Loucy (cell line): ENCODE data around the gene CTU1.

Experiments
- H2AFZ ChIP-seq: fragments of 200-600 bp; sonication (generic); 2 replicates; pipeline ENCODE4 v1.6.0; 2016; ENCODE audit warnings: antibody characterized with exemption, mild to moderate bottlenecking, low read length, moderate library complexity
- H3F3A ChIP-seq: fragments of 200-600 bp; 2 replicates; pipeline ENCODE4 v1.6.0; 2016; ENCODE audit warnings: antibody characterized with exemption, low read depth, mild to moderate bottlenecking
- H3K27me3 ChIP-seq: fragments of 200-600 bp; sonication (generic); 2 replicates; pipeline ENCODE4 v1.6.1; 2014; ENCODE audit warnings: low read length, mild to moderate bottlenecking; ENCODE audit not compliant: insufficient read depth, poor library complexity, severe bottlenecking
- H3K36me3 ChIP-seq: fragments of 200-600 bp; sonication (generic); 2 replicates; pipeline ENCODE4 v1.6.1; 2016; ENCODE audit warnings: low read length; ENCODE audit not compliant: insufficient read depth
- H3K4me1 ChIP-seq: fragments of 200-600 bp; sonication (generic); 2 replicates; pipeline ENCODE4 v1.5.1; 2014; ENCODE audit warnings: low read length, mild to moderate bottlenecking; ENCODE audit not compliant: insufficient read depth, poor library complexity, severe bottlenecking
- H3K4me2 ChIP-seq: fragments of 200-600 bp; sonication (generic); 2 replicates; pipeline ENCODE4 v1.6.0; 2014; ENCODE audit warnings: antibody characterized with exemption, low read length, low read depth, mild to moderate bottlenecking; ENCODE audit not compliant: poor library complexity, severe bottlenecking
- H3K4me3 ChIP-seq: fragments of 200-600 bp; sonication (generic); 2 replicates; pipeline ENCODE4 v1.5.1; 2014; ENCODE audit warnings: low read length, mild to moderate bottlenecking, mixed read lengths; ENCODE audit not compliant: poor library complexity, severe bottlenecking
- H3K79me2 ChIP-seq: fragments of 200-600 bp; sonication (generic); 2 replicates; pipeline ENCODE4 v1.6.1; 2014; ENCODE audit warnings: low read length; ENCODE audit not compliant: insufficient read depth
- H3K9ac ChIP-seq: fragments of 200-600 bp; sonication (generic); 2 replicates; pipeline ENCODE4 v1.6.0; 2014; ENCODE audit warnings: mild to moderate bottlenecking, low read depth, low read length, moderate library complexity; ENCODE audit not compliant: poor library complexity, severe bottlenecking
- H3K9me2 ChIP-seq: fragments of 200-600 bp; sonication (generic); replicated peaks from 2 replicates; pipeline ENCODE4 v1.6.1; 2016; ENCODE audit warnings: low read depth, low read length, mixed read lengths
- H3K9me3 ChIP-seq: fragments of 200-600 bp; sonication (generic); 2 replicates; pipeline ENCODE4 v1.6.1; 2014; ENCODE audit warnings: mild to moderate bottlenecking, antibody characterized with exemption, low read length, low read depth; ENCODE audit not compliant: insufficient read depth
- H4K20me1 ChIP-seq: fragments of 200-600 bp; sonication (generic); 2 replicates; pipeline ENCODE4 v1.6.0; 2014; ENCODE audit warnings: antibody characterized with exemption, low read length, mild to moderate bottlenecking; ENCODE audit not compliant: insufficient read depth, poor library complexity, severe bottlenecking
- EZH2phosphoT487 ChIP-seq: fragments of 200-600 bp; IDR thresholded peaks from 2 replicates; pipeline ENCODE4 v1.6.1; 2018; ENCODE audit warnings: antibody characterized with exemption, mild to moderate bottlenecking, moderate library complexity, borderline replicate concordance
- TF ChIP-seq, protein P1 (sequence below): fragments of 200-600 bp; sonication (generic); conservative IDR thresholded peaks from 2 replicates; pipeline ENCODE4 v1.5.1; 2014; ENCODE audit warnings: mild to moderate bottlenecking, antibody characterized with exemption, low read length

The CTU1 gene

DNA sequence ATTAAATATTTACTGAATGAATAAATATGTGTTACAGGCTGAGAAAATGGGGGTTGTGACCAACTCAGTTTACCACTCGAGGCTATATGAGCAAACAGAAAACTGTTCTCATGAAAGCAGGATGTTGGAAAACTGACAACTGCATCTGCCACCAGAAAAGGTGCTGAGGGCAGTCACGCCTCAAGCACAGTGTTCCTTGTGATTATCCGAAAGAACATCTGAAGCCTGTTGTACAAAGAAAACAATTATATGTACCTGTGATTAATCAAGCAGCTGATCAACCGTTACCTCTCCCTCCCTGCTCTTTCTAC, 37.2 kb downstream of the CTU1 start:
- Histone ChIP-seq H3K36me3 (no peaks in the 10 kb centered on the region), H3K9me2 (no peaks in the 10 kb centered on the region), H3K79me2 (no peaks in the 10 kb centered on the region), H3K4me1 (no peaks in the 10 kb centered on the region), H3K4me3 (no peak overlapping the region), H2AFZ (no peak overlapping the region), H3K9me3 (peaks cover 4% of the 10 kb centered on the region; the same call in 1 of the 2 replicates), H3F3A (no peaks in the 10 kb centered on the region), H4K20me1 (no peaks in the 10 kb centered on the region), H3K4me2 (no peak overlapping the region), H3K9ac (no peak overlapping the region), H3K27me3 (no peaks in the 10 kb centered on the region)
- TF ChIP-seq EZH2phosphoT487 = no peak
- TF ChIP-seq, protein P1, sequence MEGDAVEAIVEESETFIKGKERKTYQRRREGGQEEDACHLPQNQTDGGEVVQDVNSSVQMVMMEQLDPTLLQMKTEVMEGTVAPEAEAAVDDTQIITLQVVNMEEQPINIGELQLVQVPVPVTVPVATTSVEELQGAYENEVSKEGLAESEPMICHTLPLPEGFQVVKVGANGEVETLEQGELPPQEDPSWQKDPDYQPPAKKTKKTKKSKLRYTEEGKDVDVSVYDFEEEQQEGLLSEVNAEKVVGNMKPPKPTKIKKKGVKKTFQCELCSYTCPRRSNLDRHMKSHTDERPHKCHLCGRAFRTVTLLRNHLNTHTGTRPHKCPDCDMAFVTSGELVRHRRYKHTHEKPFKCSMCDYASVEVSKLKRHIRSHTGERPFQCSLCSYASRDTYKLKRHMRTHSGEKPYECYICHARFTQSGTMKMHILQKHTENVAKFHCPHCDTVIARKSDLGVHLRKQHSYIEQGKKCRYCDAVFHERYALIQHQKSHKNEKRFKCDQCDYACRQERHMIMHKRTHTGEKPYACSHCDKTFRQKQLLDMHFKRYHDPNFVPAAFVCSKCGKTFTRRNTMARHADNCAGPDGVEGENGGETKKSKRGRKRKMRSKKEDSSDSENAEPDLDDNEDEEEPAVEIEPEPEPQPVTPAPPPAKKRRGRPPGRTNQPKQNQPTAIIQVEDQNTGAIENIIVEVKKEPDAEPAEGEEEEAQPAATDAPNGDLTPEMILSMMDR = no peak

DNA sequence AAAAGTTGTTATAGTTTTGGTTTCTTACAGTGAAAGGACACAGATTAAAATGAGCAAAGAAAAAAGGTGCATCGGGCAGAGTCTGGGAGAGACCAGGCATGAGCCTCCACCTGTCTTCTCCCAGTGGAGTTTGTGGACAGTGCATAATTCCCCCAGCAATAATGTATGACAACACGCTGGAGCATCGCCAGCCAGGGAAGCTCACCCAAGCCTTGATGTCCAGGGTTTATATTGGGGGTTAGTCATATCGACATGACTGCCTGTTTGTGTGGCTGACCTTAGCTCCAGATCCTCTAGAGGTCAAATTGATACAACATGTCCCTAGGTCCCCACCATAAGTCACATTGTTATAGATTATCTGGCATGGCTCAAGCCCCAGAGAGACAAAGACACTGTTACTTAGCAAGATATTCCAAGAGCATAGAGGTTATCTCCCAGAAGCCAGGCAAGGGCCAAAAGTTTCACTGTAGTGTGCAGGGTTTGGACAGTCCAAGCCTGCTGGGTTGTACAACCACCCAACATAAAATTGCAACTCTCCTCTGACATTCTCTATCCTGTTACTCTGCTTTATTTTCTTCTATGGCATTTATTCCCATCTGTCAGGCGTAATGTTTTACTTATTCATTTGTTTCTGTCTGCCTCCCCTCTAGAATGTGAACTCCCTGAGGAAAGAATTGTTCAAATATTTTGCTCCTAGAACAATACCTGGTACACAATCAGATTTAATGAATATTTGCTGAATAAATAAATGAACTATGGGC, 37.7 kb downstream of the CTU1 start:
- Histone ChIP-seq H3F3A (no peaks in the 10 kb centered on the region), H3K9me2 (no peaks in the 10 kb centered on the region), H3K4me2 (no peak overlapping the region), H4K20me1 (no peaks in the 10 kb centered on the region), H3K9ac (no peak overlapping the region), H3K27me3 (no peaks in the 10 kb centered on the region), H2AFZ (no peak overlapping the region), H3K4me3 (no peak overlapping the region), H3K79me2 (no peaks in the 10 kb centered on the region), H3K4me1 (no peaks in the 10 kb centered on the region), H3K36me3 (no peaks in the 10 kb centered on the region), H3K9me3 (peaks cover 4% of the 10 kb centered on the region; the same call in 1 of the 2 replicates)
- TF ChIP-seq, protein P1 = no peak
- no peak for TF ChIP-seq EZH2phosphoT487

DNA sequence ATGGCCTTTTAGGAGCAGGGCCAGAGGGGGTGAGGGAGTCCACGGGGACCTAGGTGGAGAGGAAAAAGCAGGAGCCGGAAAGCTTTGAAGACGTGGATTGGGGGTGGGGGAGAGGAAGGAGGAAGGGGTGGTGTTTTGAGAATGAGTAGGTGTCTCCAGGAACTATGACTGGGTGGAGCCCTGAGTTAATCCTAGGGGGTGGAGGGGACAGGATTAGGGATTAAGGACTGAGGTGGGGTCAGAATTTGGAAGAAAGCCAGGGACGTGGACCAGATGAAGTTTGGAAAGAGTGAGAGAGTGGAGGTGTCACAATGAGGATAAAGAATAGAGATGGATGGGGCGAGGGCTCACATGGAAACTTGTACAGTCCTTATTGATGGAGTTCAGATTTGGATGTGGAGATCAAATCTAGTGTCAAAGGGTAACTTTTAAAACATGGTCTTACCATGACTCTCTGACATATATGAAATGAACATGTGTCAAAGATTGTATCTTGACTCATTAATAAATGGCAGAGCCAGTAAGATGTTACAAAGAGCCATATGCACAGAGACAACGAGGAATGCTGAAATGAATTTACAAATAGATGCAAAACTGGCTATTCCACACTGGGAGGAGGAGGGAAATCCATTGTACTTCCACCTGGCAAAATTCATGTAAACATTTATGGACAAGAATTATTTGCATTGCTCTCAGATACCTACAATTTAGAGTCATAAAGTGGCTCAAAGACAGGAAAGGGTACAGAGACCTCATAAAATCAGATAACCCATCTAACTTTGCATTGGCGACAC, 41.6 kb downstream of the CTU1 start:
- Histone ChIP-seq H2AFZ (no peak overlapping the region), H3K4me1 (no peaks in the 10 kb centered on the region), H3K4me2 (no peak overlapping the region), H3K9me2 (no peaks in the 10 kb centered on the region), H3K4me3 (no peak overlapping the region), H3K36me3 (no peaks in the 10 kb centered on the region), H4K20me1 (no peaks in the 10 kb centered on the region), H3F3A (no peaks in the 10 kb centered on the region), H3K27me3 (no peaks in the 10 kb centered on the region), H3K79me2 (no peaks in the 10 kb centered on the region), H3K9me3 (0 out of 2 replicates have a peak, but pooled peaks cover 5% of the 10 kb centered on the region), H3K9ac (no peak overlapping the region)
- TF ChIP-seq, protein P1 = no peak
